Measurements from ENCODE around the gene NAXE.

NAXE gene

DNA sequence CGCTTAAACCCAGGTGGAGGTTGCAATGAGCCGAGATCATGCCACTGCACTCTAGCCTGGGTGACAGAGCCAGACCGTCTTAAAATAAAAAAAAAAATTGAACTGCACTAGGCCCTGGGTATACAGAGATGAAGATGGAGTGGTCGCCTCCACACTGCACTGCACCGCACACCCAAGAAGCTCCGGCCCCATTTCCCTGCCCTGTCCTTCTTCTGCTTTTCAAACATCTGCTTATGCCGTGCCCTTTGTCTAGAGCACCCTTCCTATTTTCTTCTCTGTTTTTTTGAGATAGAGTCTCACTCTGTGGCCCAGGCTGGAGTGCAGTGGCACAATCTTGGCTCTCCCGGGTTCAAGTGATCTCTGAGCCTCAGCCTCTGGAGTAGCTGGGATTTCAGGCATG, 36.6 kb upstream of the NAXE start:
- TF ChIP-seq, protein P1, sequence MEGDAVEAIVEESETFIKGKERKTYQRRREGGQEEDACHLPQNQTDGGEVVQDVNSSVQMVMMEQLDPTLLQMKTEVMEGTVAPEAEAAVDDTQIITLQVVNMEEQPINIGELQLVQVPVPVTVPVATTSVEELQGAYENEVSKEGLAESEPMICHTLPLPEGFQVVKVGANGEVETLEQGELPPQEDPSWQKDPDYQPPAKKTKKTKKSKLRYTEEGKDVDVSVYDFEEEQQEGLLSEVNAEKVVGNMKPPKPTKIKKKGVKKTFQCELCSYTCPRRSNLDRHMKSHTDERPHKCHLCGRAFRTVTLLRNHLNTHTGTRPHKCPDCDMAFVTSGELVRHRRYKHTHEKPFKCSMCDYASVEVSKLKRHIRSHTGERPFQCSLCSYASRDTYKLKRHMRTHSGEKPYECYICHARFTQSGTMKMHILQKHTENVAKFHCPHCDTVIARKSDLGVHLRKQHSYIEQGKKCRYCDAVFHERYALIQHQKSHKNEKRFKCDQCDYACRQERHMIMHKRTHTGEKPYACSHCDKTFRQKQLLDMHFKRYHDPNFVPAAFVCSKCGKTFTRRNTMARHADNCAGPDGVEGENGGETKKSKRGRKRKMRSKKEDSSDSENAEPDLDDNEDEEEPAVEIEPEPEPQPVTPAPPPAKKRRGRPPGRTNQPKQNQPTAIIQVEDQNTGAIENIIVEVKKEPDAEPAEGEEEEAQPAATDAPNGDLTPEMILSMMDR (conservative IDR thresholded peaks at IDR 0.05; ENCODE audit: low read depth, low read length), result no peak
- Histone ChIP-seq H3K27me3 (ENCODE audit: insufficient read depth, low read depth) (no peaks in the 10 kb centered on the region), H3K4me2 (no peak overlapping the region), H2AFZ (ENCODE audit: low read depth) (no peak overlapping the region), H4K20me1 (ENCODE audit: insufficient read depth) (no peaks in the 10 kb centered on the region), H3K27ac (no peak overlapping the region), H3K79me2 (ENCODE audit: insufficient read depth, low read depth) (no peaks in the 10 kb centered on the region), H3K4me3 (IDR thresholded peaks at IDR 0.05; ENCODE audit: insufficient read depth, low read depth, low read length) (no peak overlapping the region), H3K9ac (no peak overlapping the region), H3K4me1 (ENCODE audit: low read depth, poor library complexity, severe bottlenecking) (no peaks in the 10 kb centered on the region), H3K36me3 (ENCODE audit: insufficient read depth) (no peaks in the 10 kb centered on the region)

DNA sequence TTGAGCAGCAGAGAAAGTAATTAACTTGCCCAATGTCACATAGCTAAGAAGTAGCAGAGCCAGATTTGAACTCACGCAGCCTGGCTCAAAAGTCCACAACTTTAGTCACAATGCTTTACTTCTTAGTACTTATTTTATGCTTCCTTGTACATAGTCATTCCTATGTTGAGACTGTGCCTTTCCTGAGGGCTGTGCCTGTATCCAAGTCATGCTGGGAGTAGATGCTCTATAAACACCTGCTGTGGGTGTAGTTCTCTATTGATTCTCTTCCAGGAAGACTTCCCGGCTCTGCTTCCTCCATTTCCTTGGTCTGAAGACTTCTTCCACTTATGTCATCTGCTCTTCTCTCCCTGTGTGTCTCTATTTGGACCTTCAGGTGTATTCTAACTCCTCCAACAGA, 35.9 kb upstream of the NAXE start:
- no peak overlapping the region for H3K4me2 ChIP-seq
- H3K9ac ChIP-seq, result no peak overlapping the region
- no peaks in the 10 kb centered on the region for H3K4me1 ChIP-seq (ENCODE audit: low read depth, poor library complexity, severe bottlenecking)
- H3K4me3 ChIP-seq (IDR thresholded peaks at IDR 0.05; ENCODE audit: insufficient read depth, low read depth, low read length), result no peak overlapping the region
- no peaks in the 10 kb centered on the region for H3K27me3 ChIP-seq (ENCODE audit: insufficient read depth, low read depth)
- no peaks in the 10 kb centered on the region for H4K20me1 ChIP-seq (ENCODE audit: insufficient read depth)
- H3K27ac ChIP-seq, result no peak overlapping the region
- H2AFZ ChIP-seq (ENCODE audit: low read depth), result no peak overlapping the region
- no peaks in the 10 kb centered on the region for H3K36me3 ChIP-seq (ENCODE audit: insufficient read depth)
- no peaks in the 10 kb centered on the region for H3K79me2 ChIP-seq (ENCODE audit: insufficient read depth, low read depth)
- TF ChIP-seq, protein P1 (conservative IDR thresholded peaks at IDR 0.05; ENCODE audit: low read depth, low read length), result no peak

DNA sequence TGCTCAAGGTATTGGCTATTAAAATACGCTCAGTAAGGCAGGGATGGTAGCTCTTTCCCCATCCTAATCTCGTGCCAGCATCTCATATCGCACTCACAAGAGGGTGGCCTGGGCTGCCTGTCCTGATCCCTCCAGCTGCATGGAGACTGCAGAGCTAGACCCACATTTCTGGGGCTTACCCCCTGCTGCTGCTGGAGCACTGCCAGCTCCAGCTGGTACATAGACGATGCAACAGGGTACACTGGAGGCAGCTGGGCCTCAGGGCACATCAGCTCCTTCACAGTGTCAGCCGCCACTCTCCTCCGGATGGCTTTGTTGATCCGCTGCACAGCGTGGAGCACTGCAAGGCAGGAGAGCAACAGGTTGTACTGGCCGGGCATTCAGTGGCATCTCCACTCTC, 35.2 kb upstream of the NAXE start:
- no peak overlapping the region for H3K4me2 ChIP-seq
- H3K4me1 ChIP-seq (ENCODE audit: low read depth, poor library complexity, severe bottlenecking), result no peaks in the 10 kb centered on the region
- H3K9ac ChIP-seq, result no peak overlapping the region
- no peaks in the 10 kb centered on the region for H3K79me2 ChIP-seq (ENCODE audit: insufficient read depth, low read depth)
- TF ChIP-seq, protein P1 (conservative IDR thresholded peaks at IDR 0.05; ENCODE audit: low read depth, low read length), result no peak
- H4K20me1 ChIP-seq (ENCODE audit: insufficient read depth), result no peaks in the 10 kb centered on the region
- no peaks in the 10 kb centered on the region for H3K27me3 ChIP-seq (ENCODE audit: insufficient read depth, low read depth)
- no peak overlapping the region for H3K27ac ChIP-seq
- no peak overlapping the region for H2AFZ ChIP-seq (ENCODE audit: low read depth)
- no peaks in the 10 kb centered on the region for H3K36me3 ChIP-seq (ENCODE audit: insufficient read depth)
- H3K4me3 ChIP-seq (IDR thresholded peaks at IDR 0.05; ENCODE audit: insufficient read depth, low read depth, low read length), result no peak overlapping the region

DNA sequence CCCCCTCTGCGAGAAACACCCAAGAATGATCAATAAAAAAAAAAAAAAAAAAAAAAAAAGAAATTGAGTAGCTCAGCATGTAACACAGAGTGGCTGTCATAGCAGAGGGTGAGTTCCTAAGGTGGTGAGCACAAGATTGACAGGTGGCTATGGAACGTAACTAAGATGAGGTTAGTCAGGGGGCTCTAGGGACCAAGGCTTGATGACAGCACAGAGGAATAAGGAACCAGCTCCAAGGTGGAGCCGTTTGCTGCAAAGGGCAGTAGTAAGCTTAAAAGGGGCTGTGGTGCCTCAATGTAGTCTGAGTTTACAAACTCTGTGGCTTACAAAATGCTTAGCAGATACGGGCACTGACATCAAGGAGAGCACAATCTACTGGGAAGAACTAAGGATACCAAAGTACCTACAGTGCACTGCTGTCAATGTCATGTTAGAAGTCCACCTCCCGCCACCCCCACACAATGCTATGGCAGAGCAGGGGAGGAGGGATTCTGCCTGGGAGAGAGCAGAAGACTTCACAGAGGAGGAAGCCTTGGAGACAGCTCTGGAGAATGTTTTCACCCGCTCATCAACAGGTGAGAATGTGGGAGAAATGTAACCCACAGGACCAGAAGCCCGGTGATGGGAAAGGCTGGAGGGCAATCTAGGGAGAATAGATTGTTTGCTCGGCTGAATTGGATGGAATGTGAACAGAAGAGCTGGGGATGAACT, 32.3 kb upstream of the NAXE start:
- Histone ChIP-seq H3K4me1 (ENCODE audit: low read depth, poor library complexity, severe bottlenecking) (no peaks in the 10 kb centered on the region), H2AFZ (ENCODE audit: low read depth) (no peak overlapping the region), H3K9ac (no peak overlapping the region), H3K36me3 (ENCODE audit: insufficient read depth) (no peaks in the 10 kb centered on the region), H3K4me3 (IDR thresholded peaks at IDR 0.05; ENCODE audit: insufficient read depth, low read depth, low read length) (no peak overlapping the region), H3K27ac (no peak overlapping the region), H3K79me2 (ENCODE audit: insufficient read depth, low read depth) (no peaks in the 10 kb centered on the region), H3K4me2 (no peak overlapping the region), H4K20me1 (ENCODE audit: insufficient read depth) (no peaks in the 10 kb centered on the region), H3K27me3 (ENCODE audit: insufficient read depth, low read depth) (no peaks in the 10 kb centered on the region)
- TF ChIP-seq, protein P1 (conservative IDR thresholded peaks at IDR 0.05; ENCODE audit: low read depth, low read length), result no peak
